ENCODE data around the gene JSRP1.
A peak's percentile ranks its signal among the peaks of the same experiment; 100 is the strongest.
"Not testable (repeated sequence)": the region's sequence is repeated elsewhere in the genome, so short reads cannot be mapped to it uniquely, and the experiment has no call there.

JSRP1 gene

GRCh38 chr19:2281265-2282061 is 25.2 kb upstream of the JSRP1 start:
- H3K4me1 ChIP-seq (ENCODE audit: control insufficient read depth, insufficient read depth, low read length, unreplicated experiment); H3K79me2 ChIP-seq (ENCODE audit: control insufficient read depth, insufficient read depth, low read length, unreplicated experiment); H3K36me3 ChIP-seq (ENCODE audit: insufficient read depth, low read length); H2AFZ ChIP-seq (ENCODE audit: low read length, unreplicated experiment); H3K27ac ChIP-seq (ENCODE audit: low read depth, low read length); H3K27me3 ChIP-seq (ENCODE audit: insufficient read depth, low read length): not testable (repeated sequence)
- H3K4me3 ChIP-seq (ENCODE audit: low read depth, low read length): peak overlapping the region; percentile 29; the same call in 1 of the 2 replicates

DNA sequence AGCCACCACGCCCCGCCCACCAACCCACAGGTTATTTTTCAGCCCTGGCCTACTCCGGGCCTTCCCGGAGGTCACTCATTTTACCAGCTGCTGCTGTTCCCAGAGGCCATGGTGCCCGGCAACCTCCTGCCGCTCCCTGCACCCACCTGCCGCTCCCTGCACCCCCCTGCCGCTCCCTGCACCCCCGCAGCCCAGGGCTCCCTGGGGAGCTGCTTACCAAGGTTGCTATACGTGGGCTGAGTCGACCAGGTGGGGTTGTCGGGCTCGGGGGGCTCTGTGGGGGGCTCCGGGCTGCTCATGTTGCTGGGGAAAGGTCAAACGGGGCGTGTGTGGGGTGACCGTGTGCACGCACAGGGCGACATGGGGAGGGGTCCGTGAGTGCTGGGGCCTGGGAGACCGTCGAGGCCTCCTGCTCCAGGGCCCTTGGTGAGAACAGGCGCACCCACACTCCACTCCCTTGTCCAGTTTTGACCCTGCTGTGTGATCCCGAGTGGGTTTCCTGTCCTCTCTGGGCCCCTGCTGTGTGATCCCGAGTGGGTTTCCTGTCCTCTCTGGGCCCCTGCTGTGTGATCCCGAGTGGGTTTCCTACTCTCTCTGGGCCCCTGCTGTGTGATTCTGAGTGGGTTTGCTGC is 24.5 kb upstream of the JSRP1 start:
- H2AFZ ChIP-seq (ENCODE audit: low read length, unreplicated experiment): no peak overlapping the region
- H3K4me1 ChIP-seq (ENCODE audit: control insufficient read depth, insufficient read depth, low read length, unreplicated experiment): peaks cover 4% of the 10 kb centered on the region
- H3K27me3 ChIP-seq (ENCODE audit: insufficient read depth, low read length): no peaks in the 10 kb centered on the region
- H3K4me3 ChIP-seq (ENCODE audit: low read depth, low read length): no peak overlapping the region
- H3K36me3 ChIP-seq (ENCODE audit: insufficient read depth, low read length): no peaks in the 10 kb centered on the region
- H3K79me2 ChIP-seq (ENCODE audit: control insufficient read depth, insufficient read depth, low read length, unreplicated experiment): peaks cover 2% of the 10 kb centered on the region
- no peak overlapping the region for H3K27ac ChIP-seq (ENCODE audit: low read depth, low read length)

- H3K4me1 ChIP-seq (ENCODE audit: control insufficient read depth, insufficient read depth, low read length, unreplicated experiment): peaks cover 4% of the 10 kb centered on the region
- H3K27ac ChIP-seq (ENCODE audit: low read depth, low read length): no peak overlapping the region
- no peaks in the 10 kb centered on the region for H3K36me3 ChIP-seq (ENCODE audit: insufficient read depth, low read length)
- H3K27me3 ChIP-seq (ENCODE audit: insufficient read depth, low read length): no peaks in the 10 kb centered on the region
- H2AFZ ChIP-seq (ENCODE audit: low read length, unreplicated experiment): no peak overlapping the region
- H3K79me2 ChIP-seq (ENCODE audit: control insufficient read depth, insufficient read depth, low read length, unreplicated experiment): peaks cover 14% of the 10 kb centered on the region
- no peak overlapping the region for H3K4me3 ChIP-seq (ENCODE audit: low read depth, low read length)
Observed at GRCh38 chr19:2278459-2279158, 22.4 kb upstream of the JSRP1 start.

DNA sequence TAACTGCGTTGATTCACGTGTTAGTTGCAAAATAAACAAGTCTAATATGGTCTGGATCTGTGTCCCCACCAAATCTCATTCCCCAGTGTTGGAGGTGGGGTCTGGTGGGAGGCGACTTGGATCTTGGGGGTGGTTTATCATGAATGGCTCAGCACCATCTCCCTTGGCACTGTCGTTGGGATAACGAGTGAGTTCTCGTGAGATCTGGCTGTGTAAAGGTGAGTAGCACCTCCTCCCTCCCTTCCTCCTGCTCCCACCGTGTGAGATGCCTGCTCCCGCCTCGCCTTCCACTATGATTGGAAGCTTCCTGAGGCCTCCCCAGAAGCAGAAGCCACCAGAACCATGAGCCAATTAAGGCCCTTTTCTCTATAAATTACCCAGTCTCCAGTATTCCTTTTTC is 20.9 kb upstream of the JSRP1 start:
- peaks cover 12% of the 10 kb centered on the region for H3K4me1 ChIP-seq (ENCODE audit: control insufficient read depth, insufficient read depth, low read length, unreplicated experiment)
- H3K4me3 ChIP-seq (ENCODE audit: low read depth, low read length): no peak overlapping the region
- peaks cover 28% of the 10 kb centered on the region for H3K79me2 ChIP-seq (ENCODE audit: control insufficient read depth, insufficient read depth, low read length, unreplicated experiment)
- no peak overlapping the region for H3K27ac ChIP-seq (ENCODE audit: low read depth, low read length)
- H2AFZ ChIP-seq (ENCODE audit: low read length, unreplicated experiment): no peak overlapping the region
- H3K27me3 ChIP-seq (ENCODE audit: insufficient read depth, low read length): no peaks in the 10 kb centered on the region
- peaks cover 4% of the 10 kb centered on the region; the same call in 1 of the 2 replicates for H3K36me3 ChIP-seq (ENCODE audit: insufficient read depth, low read length)

GRCh38 chr19:2276429-2276986 is 20.3 kb upstream of the JSRP1 start:
- H3K4me3 ChIP-seq (ENCODE audit: low read depth, low read length): no peak overlapping the region
- no peaks in the 10 kb centered on the region for H3K27me3 ChIP-seq (ENCODE audit: insufficient read depth, low read length)
- peaks cover 34% of the 10 kb centered on the region for H3K79me2 ChIP-seq (ENCODE audit: control insufficient read depth, insufficient read depth, low read length, unreplicated experiment)
- H3K4me1 ChIP-seq (ENCODE audit: control insufficient read depth, insufficient read depth, low read length, unreplicated experiment): peaks cover 9% of the 10 kb centered on the region
- H3K27ac ChIP-seq (ENCODE audit: low read depth, low read length): no peak overlapping the region
- peaks cover 4% of the 10 kb centered on the region; the same call in 1 of the 2 replicates for H3K36me3 ChIP-seq (ENCODE audit: insufficient read depth, low read length)
- H2AFZ ChIP-seq (ENCODE audit: low read length, unreplicated experiment): no peak overlapping the region

DNA sequence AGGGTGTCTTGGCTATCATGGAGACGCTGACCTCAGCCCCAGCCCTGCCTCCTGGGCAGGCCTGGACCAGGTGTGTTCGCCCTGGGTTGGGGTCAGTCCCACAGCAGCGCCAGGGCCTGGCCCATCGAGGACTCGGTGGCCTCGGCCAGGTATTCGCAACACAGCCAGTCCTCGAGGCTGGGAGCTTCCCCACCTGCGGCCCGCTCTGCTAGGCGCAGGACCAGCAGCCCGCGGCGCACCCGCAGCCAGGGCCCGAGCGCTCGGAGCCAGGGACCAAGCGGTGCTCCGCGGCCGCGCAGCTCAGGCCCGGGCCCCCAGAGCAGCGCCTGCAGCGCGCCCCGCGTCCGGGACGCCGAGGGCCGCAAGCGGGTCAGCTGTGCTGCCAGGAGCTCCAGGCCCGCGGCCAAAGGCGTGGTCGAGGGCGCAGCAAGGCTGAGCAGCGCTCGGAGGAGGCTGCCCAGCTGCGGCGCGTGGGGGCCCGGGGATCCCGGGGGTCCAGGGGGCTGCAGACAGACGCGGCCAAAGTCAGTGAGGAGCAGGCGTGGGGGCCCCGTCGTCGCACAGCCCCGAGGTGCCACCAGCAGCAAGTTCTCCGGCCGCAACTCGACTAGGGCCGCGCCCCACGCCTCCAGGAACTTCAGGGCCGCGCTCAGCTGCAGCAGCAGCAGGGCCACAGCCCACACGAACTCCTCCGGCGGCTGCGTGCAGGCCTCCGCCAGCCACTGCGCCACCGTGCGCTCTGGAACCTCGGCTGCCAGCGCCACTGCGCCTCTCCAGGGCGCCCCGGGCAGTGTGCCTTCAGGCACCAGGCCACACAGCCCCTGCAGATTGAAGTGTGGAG is 19.6 kb upstream of the JSRP1 start:
- peaks cover 4% of the 10 kb centered on the region; the same call in 1 of the 2 replicates for H3K36me3 ChIP-seq (ENCODE audit: insufficient read depth, low read length)
- peaks cover 9% of the 10 kb centered on the region for H3K4me1 ChIP-seq (ENCODE audit: control insufficient read depth, insufficient read depth, low read length, unreplicated experiment)
- no peak overlapping the region for H2AFZ ChIP-seq (ENCODE audit: low read length, unreplicated experiment)
- H3K27me3 ChIP-seq (ENCODE audit: insufficient read depth, low read length): no peaks in the 10 kb centered on the region
- peaks cover 41% of the 10 kb centered on the region for H3K79me2 ChIP-seq (ENCODE audit: control insufficient read depth, insufficient read depth, low read length, unreplicated experiment)
- H3K27ac ChIP-seq (ENCODE audit: low read depth, low read length): no peak overlapping the region
- H3K4me3 ChIP-seq (ENCODE audit: low read depth, low read length): no peak overlapping the region

DNA sequence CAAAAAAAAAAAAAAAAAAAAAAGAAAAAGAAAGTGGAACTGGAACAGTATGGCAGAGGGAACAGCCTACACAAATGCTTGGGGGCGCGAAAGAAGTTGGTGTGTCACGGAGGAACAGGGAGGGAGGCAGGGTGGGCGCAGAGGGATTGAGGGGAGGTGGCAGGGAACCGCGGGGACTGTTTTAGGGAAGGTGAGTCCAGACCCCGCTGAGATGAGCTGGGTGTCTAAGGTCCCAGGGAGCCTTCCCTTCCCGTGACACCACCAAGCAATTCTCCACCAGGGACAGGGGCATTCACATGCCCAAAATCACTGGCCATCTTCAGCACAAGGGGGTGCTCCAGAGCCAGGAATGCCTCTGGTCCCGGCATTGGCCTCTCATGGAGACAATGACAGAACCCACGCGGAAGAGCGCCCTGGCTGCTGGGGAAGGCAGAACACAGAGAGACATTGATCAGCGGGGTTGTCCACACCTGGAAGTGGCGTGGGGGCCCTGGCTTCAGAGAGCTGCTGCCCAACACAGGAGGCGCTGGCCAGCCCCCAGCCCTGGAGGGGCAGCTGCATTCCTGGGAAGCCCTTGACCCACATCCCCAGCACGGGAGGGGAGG is 18.8 kb upstream of the JSRP1 start:
- Histone ChIP-seq H3K4me1 (ENCODE audit: control insufficient read depth, insufficient read depth, low read length, unreplicated experiment) (peaks cover 9% of the 10 kb centered on the region), H3K79me2 (ENCODE audit: control insufficient read depth, insufficient read depth, low read length, unreplicated experiment) (peaks cover 47% of the 10 kb centered on the region), H3K27ac (ENCODE audit: low read depth, low read length) (no peak overlapping the region), H2AFZ (ENCODE audit: low read length, unreplicated experiment) (no peak overlapping the region), H3K4me3 (ENCODE audit: low read depth, low read length) (no peak overlapping the region), H3K27me3 (ENCODE audit: insufficient read depth, low read length) (no peaks in the 10 kb centered on the region), H3K36me3 (ENCODE audit: insufficient read depth, low read length) (peaks cover 4% of the 10 kb centered on the region; the same call in 1 of the 2 replicates)

- Histone ChIP-seq H3K27me3 (ENCODE audit: insufficient read depth, low read length) (no peaks in the 10 kb centered on the region), H3K4me1 (ENCODE audit: control insufficient read depth, insufficient read depth, low read length, unreplicated experiment) (peaks cover 9% of the 10 kb centered on the region), H3K79me2 (ENCODE audit: control insufficient read depth, insufficient read depth, low read length, unreplicated experiment) (peaks cover 54% of the 10 kb centered on the region), H2AFZ (ENCODE audit: low read length, unreplicated experiment) (no peak overlapping the region), H3K27ac (ENCODE audit: low read depth, low read length) (no peak overlapping the region), H3K36me3 (ENCODE audit: insufficient read depth, low read length) (peaks cover 4% of the 10 kb centered on the region; the same call in 1 of the 2 replicates), H3K4me3 (ENCODE audit: low read depth, low read length) (no peak overlapping the region)
Observed at GRCh38 chr19:2274185-2274711, 18.0 kb upstream of the JSRP1 start.

DNA sequence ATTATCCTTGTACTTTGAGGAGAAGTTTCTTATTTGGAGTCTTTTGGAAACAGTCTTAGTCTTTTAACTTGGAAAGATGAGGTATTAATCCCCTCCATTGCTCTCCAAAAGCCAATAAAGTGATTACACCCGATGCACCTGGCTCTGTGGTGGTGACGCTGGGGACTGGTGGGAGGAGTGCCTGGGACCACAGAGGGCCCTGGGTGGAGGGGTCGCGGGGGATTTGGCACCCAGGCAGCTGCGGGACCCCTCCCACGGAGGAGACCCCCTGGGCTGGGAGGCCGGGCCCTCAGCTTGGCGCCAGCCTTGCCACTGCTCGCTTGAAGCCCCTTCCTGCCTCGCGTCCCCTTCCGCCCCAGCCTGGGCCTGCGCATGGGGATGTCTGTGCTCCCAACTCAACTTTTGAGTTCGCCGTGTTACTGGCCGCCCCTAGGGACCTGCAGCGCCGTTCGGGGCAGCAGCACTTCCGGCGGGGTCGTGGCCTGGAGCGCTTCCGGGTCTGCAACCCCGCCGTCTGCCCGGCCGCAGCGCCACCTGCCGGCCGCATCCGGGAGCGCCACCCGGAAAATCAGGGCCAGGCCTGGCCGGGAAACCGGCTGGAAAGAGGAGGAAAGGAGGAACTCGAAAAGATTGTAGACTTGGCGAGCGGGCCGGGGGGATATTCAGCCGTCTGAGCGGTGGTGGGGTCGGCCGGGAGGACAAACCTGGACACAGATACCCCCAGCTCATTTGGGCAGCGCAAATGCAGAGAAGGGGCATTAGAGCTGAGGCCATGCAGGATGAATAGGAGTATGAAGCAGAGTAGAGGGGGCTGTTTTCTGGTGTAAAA is 17.4 kb upstream of the JSRP1 start:
- H3K79me2 ChIP-seq (ENCODE audit: control insufficient read depth, insufficient read depth, low read length, unreplicated experiment): peaks cover 54% of the 10 kb centered on the region
- H2AFZ ChIP-seq (ENCODE audit: low read length, unreplicated experiment): no peak overlapping the region
- no peak overlapping the region for H3K27ac ChIP-seq (ENCODE audit: low read depth, low read length)
- peak overlapping the region; percentile 98 for H3K4me3 ChIP-seq (ENCODE audit: low read depth, low read length)
- H3K27me3 ChIP-seq (ENCODE audit: insufficient read depth, low read length): no peaks in the 10 kb centered on the region
- peaks cover 9% of the 10 kb centered on the region for H3K4me1 ChIP-seq (ENCODE audit: control insufficient read depth, insufficient read depth, low read length, unreplicated experiment)
- peaks cover 4% of the 10 kb centered on the region; the same call in 1 of the 2 replicates for H3K36me3 ChIP-seq (ENCODE audit: insufficient read depth, low read length)
